Type B pancreatic cell (in vitro differentiated cells): Measurements from ENCODE around the gene FXN. TPM values are rescaled to one million over a fixed set of nuclear protein-coding genes. Genes with fewer than 3 reads are reported as not detected.

Experiments used
- DNase-seq: peaks from one replicate; pipeline ENCODE4 v3.0.0; 2021; ENCODE audit warnings: mixed read lengths; ENCODE audit not compliant: unreplicated experiment; ENCODE audit errors: extremely low spot score
- H3K27ac Mint-ChIP-seq: 2 replicates; pipeline ENCODE4 v1.8.0; 2021; ENCODE audit warnings: mild to moderate bottlenecking, mixed read lengths
- H3K27me3 Mint-ChIP-seq: 2 replicates; pipeline ENCODE4 v1.8.0; 2021; ENCODE audit warnings: mixed read lengths
- H3K36me3 Mint-ChIP-seq: 2 replicates; pipeline ENCODE4 v1.8.0; 2021; ENCODE audit warnings: mixed read lengths
- H3K4me1 Mint-ChIP-seq: one replicate; pipeline ENCODE4 v1.8.0; 2021; ENCODE audit warnings: mixed read lengths; ENCODE audit not compliant: unreplicated experiment
- H3K4me3 Mint-ChIP-seq: 2 replicates; pipeline ENCODE4 v1.8.0; 2021; ENCODE audit warnings: mild to moderate bottlenecking, mixed read lengths
- H3K9me3 Mint-ChIP-seq: 2 replicates; pipeline ENCODE4 v1.8.0; 2021; ENCODE audit warnings: mixed read lengths
- total RNA-seq: library from RNA; stranded (reverse); gene quantifications from 2 replicates; pipeline ENCODE4 v1.2.1, GENCODE V29; 2021; ENCODE audit warnings: low replicate concordance
- TF ChIP-seq, protein P1 (sequence below): fragments of 200-600 bp; sonication (generic); conservative IDR thresholded peaks from 2 replicates; pipeline ENCODE4 v1.5.0; 2021; ENCODE audit warnings: antibody characterized with exemption, mild to moderate bottlenecking

Gene FXN
- total RNA-seq, 1 donor from 2014 or later: 22.0 TPM

DNA sequence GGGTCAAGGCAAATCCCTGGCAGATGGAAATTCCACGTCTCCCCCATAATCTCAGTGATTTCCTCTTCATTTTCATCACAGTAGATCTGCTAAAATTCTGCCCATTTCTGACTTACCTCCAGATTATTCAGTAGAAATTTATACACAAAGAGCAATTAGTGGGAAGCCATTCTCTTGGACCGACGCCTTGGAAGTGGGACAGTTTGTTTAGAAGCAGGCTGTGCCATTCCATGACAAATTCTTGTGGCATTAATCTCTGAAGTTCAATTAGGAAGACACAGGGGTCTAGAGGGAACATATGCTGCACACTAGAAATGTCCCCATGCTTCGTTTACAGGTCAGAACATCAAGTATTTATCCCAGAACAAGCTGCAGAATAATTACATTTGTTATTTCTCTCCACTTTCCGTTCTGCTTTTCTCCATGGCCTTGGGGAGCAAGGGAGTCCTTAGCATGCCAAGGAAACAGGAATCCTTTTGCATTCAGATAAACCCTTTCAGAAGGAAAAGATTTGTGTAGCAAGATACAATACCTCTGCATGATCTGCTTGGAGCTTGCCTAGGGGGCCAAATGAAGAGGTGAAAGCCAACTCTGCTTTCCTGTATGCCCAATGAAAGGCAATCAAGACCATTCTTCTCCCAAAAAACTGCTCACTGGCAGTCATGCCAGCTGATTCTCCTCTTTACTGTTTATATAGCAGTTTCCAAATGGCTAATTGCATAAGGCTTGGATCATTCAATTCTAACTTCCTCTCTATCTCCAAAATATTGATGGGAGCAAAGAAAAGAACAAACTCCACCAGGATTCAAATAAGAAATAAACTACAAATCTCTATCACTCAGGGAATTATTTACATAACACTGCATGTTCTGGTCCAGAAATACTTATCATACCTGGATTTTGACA is 19.1 kb upstream of the FXN start:
- TF ChIP-seq, protein P1, sequence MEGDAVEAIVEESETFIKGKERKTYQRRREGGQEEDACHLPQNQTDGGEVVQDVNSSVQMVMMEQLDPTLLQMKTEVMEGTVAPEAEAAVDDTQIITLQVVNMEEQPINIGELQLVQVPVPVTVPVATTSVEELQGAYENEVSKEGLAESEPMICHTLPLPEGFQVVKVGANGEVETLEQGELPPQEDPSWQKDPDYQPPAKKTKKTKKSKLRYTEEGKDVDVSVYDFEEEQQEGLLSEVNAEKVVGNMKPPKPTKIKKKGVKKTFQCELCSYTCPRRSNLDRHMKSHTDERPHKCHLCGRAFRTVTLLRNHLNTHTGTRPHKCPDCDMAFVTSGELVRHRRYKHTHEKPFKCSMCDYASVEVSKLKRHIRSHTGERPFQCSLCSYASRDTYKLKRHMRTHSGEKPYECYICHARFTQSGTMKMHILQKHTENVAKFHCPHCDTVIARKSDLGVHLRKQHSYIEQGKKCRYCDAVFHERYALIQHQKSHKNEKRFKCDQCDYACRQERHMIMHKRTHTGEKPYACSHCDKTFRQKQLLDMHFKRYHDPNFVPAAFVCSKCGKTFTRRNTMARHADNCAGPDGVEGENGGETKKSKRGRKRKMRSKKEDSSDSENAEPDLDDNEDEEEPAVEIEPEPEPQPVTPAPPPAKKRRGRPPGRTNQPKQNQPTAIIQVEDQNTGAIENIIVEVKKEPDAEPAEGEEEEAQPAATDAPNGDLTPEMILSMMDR: no peak
- Mint-ChIP-seq H3K27me3 (no peaks in the 10 kb centered on the region), H3K4me1 (no peaks in the 10 kb centered on the region), H3K36me3 (no peaks in the 10 kb centered on the region), H3K9me3 (no peaks in the 10 kb centered on the region), H3K4me3 (no peak overlapping the region), H3K27ac (no peak overlapping the region)
- DNase-seq: no peak

- no peaks in the 10 kb centered on the region for H3K9me3 Mint-ChIP-seq
- no peaks in the 10 kb centered on the region for H3K27me3 Mint-ChIP-seq
- DNase-seq: no peak
- H3K4me1 Mint-ChIP-seq: peaks cover 5% of the 10 kb centered on the region
- no peaks in the 10 kb centered on the region for H3K36me3 Mint-ChIP-seq
- no peak overlapping the region for H3K27ac Mint-ChIP-seq
- H3K4me3 Mint-ChIP-seq: no peak overlapping the region
- TF ChIP-seq, protein P1: no peak
Observed at GRCh38 chr9:69018737-69019136, 16.8 kb upstream of the FXN start.

DNA sequence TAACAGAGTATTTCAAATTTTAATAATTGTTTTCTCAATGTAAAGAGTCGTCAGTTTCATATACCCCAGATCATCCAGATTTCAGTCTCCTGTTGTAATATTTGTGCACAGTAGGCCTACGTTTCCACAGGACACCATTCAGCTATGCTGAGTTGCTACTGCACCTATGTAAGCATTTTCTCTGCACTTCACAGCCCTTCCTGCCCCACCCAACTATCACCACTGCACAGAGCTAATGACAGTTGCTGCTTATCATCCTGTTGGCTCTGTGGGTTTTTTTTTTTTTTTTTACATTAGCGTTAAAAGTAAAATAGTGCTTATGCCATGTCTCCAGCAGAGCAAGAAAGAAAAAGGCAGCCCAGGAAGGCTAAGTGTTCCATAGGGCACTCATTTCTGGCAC is 15.7 kb upstream of the FXN start:
- Mint-ChIP-seq H3K36me3 (no peaks in the 10 kb centered on the region), H3K4me3 (no peak overlapping the region), H3K27ac (no peak overlapping the region), H3K27me3 (no peaks in the 10 kb centered on the region), H3K9me3 (no peaks in the 10 kb centered on the region), H3K4me1 (peaks cover 5% of the 10 kb centered on the region)
- TF ChIP-seq, protein P1: no peak
- no peak for DNase-seq

- no peaks in the 10 kb centered on the region for H3K9me3 Mint-ChIP-seq
- H3K36me3 Mint-ChIP-seq: no peaks in the 10 kb centered on the region
- TF ChIP-seq, protein P1: no peak
- no peak for DNase-seq
- H3K4me3 Mint-ChIP-seq: no peak overlapping the region
- no peaks in the 10 kb centered on the region for H3K27me3 Mint-ChIP-seq
- H3K4me1 Mint-ChIP-seq: peaks cover 5% of the 10 kb centered on the region
- H3K27ac Mint-ChIP-seq: no peak overlapping the region
Observed at GRCh38 chr9:69020301-69021145, 15.0 kb upstream of the FXN start.

- H3K4me3 Mint-ChIP-seq: no peak overlapping the region
- peaks cover 5% of the 10 kb centered on the region for H3K4me1 Mint-ChIP-seq
- H3K9me3 Mint-ChIP-seq: no peaks in the 10 kb centered on the region
- H3K36me3 Mint-ChIP-seq: no peaks in the 10 kb centered on the region
- H3K27ac Mint-ChIP-seq: no peak overlapping the region
- TF ChIP-seq, protein P1: no peak
- DNase-seq: no peak
- no peaks in the 10 kb centered on the region for H3K27me3 Mint-ChIP-seq
Observed at GRCh38 chr9:69023650-69024049, 11.9 kb upstream of the FXN start.
